IMR-90 (cell line): Measurements from ENCODE around the gene TXNDC8. TPM values are rescaled to one million over a fixed set of nuclear protein-coding genes. Genes with fewer than 3 reads are reported as not detected.

Source experiments
- ATAC-seq: fragments of 200-7000 bp; cut with Tn5 transposase; 2 replicates; pipeline ENCODE4 v1.9.1; 2020; ENCODE audit warnings: low read depth, mild to moderate bottlenecking, moderate library complexity
- BruUV-seq: library from RNA; stranded (reverse); fragments of 400-500 nt; replicated peaks from 2 replicates; lab custom pipeline; 2021; lab: Mats Ljungman, UMichigan
- CTCF ChIA-PET: fragments of 300-600 bp; formaldehyde crosslinking; extraction: SDS; loops from one replicate; lab custom pipeline; 2021; ENCODE audit warnings: antibody characterized with exemption; lab: Yijun Ruan, JAX
- POLR2A ChIA-PET: fragments of 300-600 bp; sonication (Branson Sonifier 250); formaldehyde crosslinking; loops from one replicate; lab custom pipeline; 2022; ENCODE audit warnings: antibody characterized with exemption; ENCODE audit not compliant: unreplicated experiment; lab: Charles Lee
- DNase-seq: peaks from one replicate; pipeline ENCODE4 v3.0.0; 2013
- H2AFZ ChIP-seq: replicated peaks from 2 replicates; pipeline ENCODE3; 2013; ENCODE audit warnings: low read length, mild to moderate bottlenecking; ENCODE audit not compliant: poor library complexity
- H2AK5ac ChIP-seq: 2 replicates; pipeline ENCODE4 v1.6.1; 2013; ENCODE audit warnings: low read depth, low read length, inconsistent platforms
- H2AK9ac ChIP-seq: replicated peaks from 2 replicates; pipeline ENCODE3; 2013; ENCODE audit warnings: mild to moderate bottlenecking, low read depth, low read length, moderate library complexity; ENCODE audit not compliant: poor library complexity
- H2BK120ac ChIP-seq: 2 replicates; pipeline ENCODE4 v1.6.1; 2013; ENCODE audit warnings: low read depth, low read length, inconsistent platforms
- H2BK15ac ChIP-seq: 3 replicates; pipeline ENCODE4 v1.6.1; 2013; ENCODE audit warnings: low read depth, low read length, inconsistent platforms
- H2BK20ac ChIP-seq: 2 replicates; pipeline ENCODE4 v1.6.1; 2013; ENCODE audit warnings: low read depth, mild to moderate bottlenecking, inconsistent platforms, low read length, moderate library complexity
- H2BK5ac ChIP-seq: 2 replicates; pipeline ENCODE4 v1.6.1; 2013; ENCODE audit warnings: mild to moderate bottlenecking, low read depth, low read length, inconsistent platforms; ENCODE audit not compliant: poor library complexity, severe bottlenecking
- H3K14ac ChIP-seq: replicated peaks from 2 replicates; pipeline ENCODE4 v1.6.1; 2013; ENCODE audit warnings: low read depth, low read length, inconsistent platforms
- H3K18ac ChIP-seq: 2 replicates; pipeline ENCODE4 v1.6.1; 2013; ENCODE audit warnings: low read depth, low read length, control low read depth
- H3K23ac ChIP-seq: 2 replicates; pipeline ENCODE4 v1.6.1; 2013; ENCODE audit warnings: low read depth, low read length, inconsistent platforms
- H3K27ac ChIP-seq: 2 replicates; pipeline ENCODE4 v1.5.1; 2013; ENCODE audit warnings: mild to moderate bottlenecking, control low read depth, low read length; ENCODE audit not compliant: insufficient read depth
- H3K27me3 ChIP-seq: 2 replicates; pipeline ENCODE4 v1.6.1; 2013; ENCODE audit warnings: low read length; ENCODE audit not compliant: control insufficient read depth, insufficient read depth
- H3K36me3 ChIP-seq: 2 replicates; pipeline ENCODE4 v1.6.1; 2013; ENCODE audit warnings: low read length, mixed read lengths; ENCODE audit not compliant: control insufficient read depth, insufficient read depth
- H3K4ac ChIP-seq: 2 replicates; pipeline ENCODE4 v1.6.1; 2013; ENCODE audit warnings: low read depth, low read length, inconsistent platforms
- H3K4me1 ChIP-seq: 2 replicates; pipeline ENCODE4 v1.6.1; 2013; ENCODE audit warnings: low read length, mixed read lengths; ENCODE audit not compliant: control insufficient read depth, insufficient read depth
- H3K4me2 ChIP-seq: 2 replicates; pipeline ENCODE4 v1.6.1; 2013; ENCODE audit warnings: low read depth, mild to moderate bottlenecking, control low read depth, low read length, moderate library complexity
- H3K4me3 ChIP-seq: 2 replicates; pipeline ENCODE4 v1.5.1; 2013; ENCODE audit warnings: low read depth, mild to moderate bottlenecking, control low read depth, low read length, moderate library complexity; ENCODE audit not compliant: insufficient read depth
- H3K56ac ChIP-seq: 2 replicates; pipeline ENCODE4 v1.6.1; 2013; ENCODE audit warnings: low read length, inconsistent platforms; ENCODE audit not compliant: insufficient read depth; ENCODE audit errors: extremely low read depth
- H3K79me1 ChIP-seq, 2 experiments: 2 replicates each; pipeline ENCODE4 v1.6.1; 2013; ENCODE audit warnings: low read length in 2 of 2, inconsistent platforms in 1 of 2, low read depth in 1 of 2
- H3K9ac ChIP-seq: 2 replicates; pipeline ENCODE4 v1.6.1; 2013; ENCODE audit warnings: low read depth, low read length, control low read depth
- H3K9me1 ChIP-seq: 2 replicates; pipeline ENCODE4 v1.6.1; 2013; ENCODE audit warnings: low read length, inconsistent platforms; ENCODE audit not compliant: insufficient read depth
- H3K9me3 ChIP-seq: 2 replicates; pipeline ENCODE4 v1.6.1; 2013; ENCODE audit warnings: low read length; ENCODE audit not compliant: control insufficient read depth, insufficient read depth
- H4K20me1 ChIP-seq: 2 replicates; pipeline ENCODE4 v1.6.1; 2013; ENCODE audit warnings: low read length, inconsistent platforms; ENCODE audit not compliant: insufficient read depth
- H4K5ac ChIP-seq: 2 replicates; pipeline ENCODE4 v1.6.1; 2013; ENCODE audit warnings: mild to moderate bottlenecking, low read depth, low read length, control low read depth
- H4K8ac ChIP-seq, 2 experiments: 2 replicates each; pipeline ENCODE4 v1.6.1; 2013; ENCODE audit warnings: low read depth in 2 of 2, low read length in 2 of 2, control low read depth in 1 of 2, inconsistent platforms in 1 of 2
- H4K91ac ChIP-seq: 2 replicates; pipeline ENCODE4 v1.6.1; 2013; ENCODE audit warnings: low read depth, low read length, inconsistent platforms; ENCODE audit not compliant: insufficient read depth
- BHLHE40 ChIP-seq: fragments of 150-350 bp; IDR thresholded peaks from 2 replicates; pipeline ENCODE4 v1.6.1; 2016; ENCODE audit warnings: mild to moderate bottlenecking, low read depth, low read length
- CEBPB ChIP-seq: IDR thresholded peaks from 2 replicates; pipeline ENCODE4 v1.6.1; 2012; ENCODE audit warnings: low read depth, low read length, improper control_type of control experiment
- CHD1 ChIP-seq: IDR thresholded peaks from 2 replicates; pipeline ENCODE4 v1.6.1; 2012; ENCODE audit warnings: low read depth, low read length, improper control_type of control experiment
- FOS ChIP-seq: fragments of 150-350 bp; IDR thresholded peaks from 2 replicates; pipeline ENCODE4 v1.6.1; 2016; ENCODE audit warnings: low read depth, low read length
- MAFK ChIP-seq: IDR thresholded peaks from 2 replicates; pipeline ENCODE4 v1.6.1; 2012; ENCODE audit warnings: low read depth, low read length, improper control_type of control experiment
- MAZ ChIP-seq: IDR thresholded peaks from 2 replicates; pipeline ENCODE4 v1.6.1; 2012; ENCODE audit warnings: low read depth, mild to moderate bottlenecking, low read length, improper control_type of control experiment, moderate library complexity, borderline replicate concordance
- MXI1 ChIP-seq: IDR thresholded peaks from 2 replicates; pipeline ENCODE4 v1.6.1; 2012; ENCODE audit warnings: low read depth, mild to moderate bottlenecking, low read length, moderate library complexity, borderline replicate concordance
- NFE2L2 ChIP-seq: fragments of 150-350 bp; IDR thresholded peaks from 2 replicates; pipeline ENCODE4 v1.6.1; 2016; ENCODE audit warnings: low read depth, mild to moderate bottlenecking, low read length
- POLR2A ChIP-seq: IDR thresholded peaks from 2 replicates; pipeline ENCODE4 v1.6.1; 2012; ENCODE audit warnings: mild to moderate bottlenecking, low read depth, low read length
- RAD21 ChIP-seq: IDR thresholded peaks from 2 replicates; pipeline ENCODE4 v1.6.1; 2012; ENCODE audit warnings: low read length, improper control_type of control experiment
- RCOR1 ChIP-seq: IDR thresholded peaks from 2 replicates; pipeline ENCODE4 v1.6.1; 2012; ENCODE audit warnings: mild to moderate bottlenecking, low read length, improper control_type of control experiment; ENCODE audit not compliant: insufficient replicate concordance
- RFX5 ChIP-seq: IDR thresholded peaks from 2 replicates; pipeline ENCODE4 v1.8.0; 2012; ENCODE audit warnings: low read depth, mild to moderate bottlenecking, low read length, moderate library complexity
- SMC3 ChIP-seq: fragments of 150-350 bp; IDR thresholded peaks from 2 replicates; pipeline ENCODE4 v1.6.1; 2016; ENCODE audit warnings: low read depth, mild to moderate bottlenecking, antibody characterized with exemption, low read length, moderate library complexity
- WGBS, 2 experiments: methylation state at CpG; one replicate each; pipeline versions ENCODE4 v1.1.5 to v1.1.7; 2013; ENCODE audit warnings: missing lambda C conversion rate in 2 of 2; ENCODE audit not compliant: insufficient read length in 1 of 2; ENCODE audit errors: extremely low coverage in 2 of 2; 5-methylcytosine and 5-hydroxymethylcytosine counted together
- dilution Hi-C: fragments of 300-500 bp; cut with HindIII; formaldehyde crosslinking; loops from one replicate; pipeline ENCODE4 v1.14.3; 2018; ENCODE audit warnings: low sequenced_read_pairs; ENCODE audit not compliant: unreplicated experiment
- in situ Hi-C: fragments of 300-500 bp; cut with MboI; formaldehyde crosslinking; loops from 3 replicates; pipeline ENCODE4 v1.14.3; 2019; ENCODE audit warnings: low sequenced_read_pairs, inconsistent platforms, mixed read lengths
- intact Hi-C: fragments of 100-400 bp; cut with micrococcal nuclease; formaldehyde crosslinking; loops from 2 replicates; pipeline ENCODE4 v1.10.0; 2022
- polyA plus RNA-seq, 3 experiments: library from polyadenylated mRNA; depleted of rRNA; stranded (reverse); fragments of >200 nt; gene quantifications; 2 replicates each; pipeline ENCODE4 v1.2.3, GENCODE V29; 2012; ENCODE audit warnings: low replicate concordance in 1 of 3
- total RNA-seq: library from RNA; depleted of rRNA; stranded (reverse); fragments of >200 nt; gene quantifications from 2 replicates; pipeline ENCODE4 v1.2.3, GENCODE V29; 2012
- TF ChIP-seq, protein P1 (sequence below): conservative IDR thresholded peaks from 2 replicates; pipeline ENCODE4 v1.5.1; 2012; ENCODE audit warnings: mild to moderate bottlenecking, low read depth, low read length, improper control_type of control experiment
- TF ChIP-seq, protein P2 (sequence below): fragments of 150-350 bp; IDR thresholded peaks from 2 replicates; pipeline ENCODE4 v1.6.1; 2016; ENCODE audit warnings: low read depth, mild to moderate bottlenecking, low read length, moderate library complexity, borderline replicate concordance
- TF ChIP-seq, protein P3 (sequence below): fragments of 150-350 bp; IDR thresholded peaks from 2 replicates; pipeline ENCODE4 v1.6.1; 2017; ENCODE audit warnings: mild to moderate bottlenecking, antibody characterized with exemption, low read length, low read depth

The TXNDC8 gene
- total and polyA plus RNA-seq, 2 of the 4 experiments (the other 2 are of a cell fraction): not detected

DNA sequence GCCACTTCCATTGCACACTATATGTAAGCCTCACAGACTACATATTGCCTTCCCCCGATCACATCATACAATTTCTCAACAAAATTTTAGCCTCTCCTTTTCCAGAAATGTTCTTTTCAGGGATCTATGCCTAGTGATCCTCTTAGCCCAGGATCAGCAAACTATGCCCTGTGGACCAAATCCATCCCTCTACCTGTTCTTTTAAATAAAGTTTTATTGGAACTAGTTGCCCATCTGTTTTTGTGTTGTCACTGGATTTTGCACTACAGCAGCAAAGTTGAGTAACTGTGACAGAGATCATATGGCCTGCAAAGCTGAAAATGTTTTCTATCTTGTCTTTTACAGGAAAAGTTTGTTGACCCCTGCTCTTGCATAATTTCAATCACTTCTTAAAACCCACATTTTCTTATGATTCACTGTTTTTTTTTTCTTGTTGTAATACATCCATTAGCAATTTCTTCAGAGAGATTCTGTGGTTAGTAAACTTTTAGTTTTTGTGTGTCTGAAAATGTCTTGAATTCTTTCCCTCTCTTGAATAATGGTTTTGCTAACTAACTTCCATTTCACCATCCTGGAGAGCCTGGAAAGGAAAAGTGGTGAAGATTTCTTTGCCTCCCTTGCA, 7.1 kb downstream of the TXNDC8 start:
- POLR2A ChIA-PET: no interaction called here
- no peak overlapping the region for H2AFZ ChIP-seq
- no peak overlapping the region for H3K14ac ChIP-seq
- no peaks in the 10 kb centered on the region for H4K20me1 ChIP-seq
- 100% methylated on average over 1 of the region's 1 CpG for WGBS, 2 experiments
- no peak overlapping the region for H2BK120ac ChIP-seq
- ATAC-seq (no peak), DNase-seq (no peak)
- H4K91ac ChIP-seq: no peak overlapping the region
- CTCF ChIA-PET: no interaction called here
- H3K56ac ChIP-seq: no peak overlapping the region
- TF ChIP-seq, protein P1, sequence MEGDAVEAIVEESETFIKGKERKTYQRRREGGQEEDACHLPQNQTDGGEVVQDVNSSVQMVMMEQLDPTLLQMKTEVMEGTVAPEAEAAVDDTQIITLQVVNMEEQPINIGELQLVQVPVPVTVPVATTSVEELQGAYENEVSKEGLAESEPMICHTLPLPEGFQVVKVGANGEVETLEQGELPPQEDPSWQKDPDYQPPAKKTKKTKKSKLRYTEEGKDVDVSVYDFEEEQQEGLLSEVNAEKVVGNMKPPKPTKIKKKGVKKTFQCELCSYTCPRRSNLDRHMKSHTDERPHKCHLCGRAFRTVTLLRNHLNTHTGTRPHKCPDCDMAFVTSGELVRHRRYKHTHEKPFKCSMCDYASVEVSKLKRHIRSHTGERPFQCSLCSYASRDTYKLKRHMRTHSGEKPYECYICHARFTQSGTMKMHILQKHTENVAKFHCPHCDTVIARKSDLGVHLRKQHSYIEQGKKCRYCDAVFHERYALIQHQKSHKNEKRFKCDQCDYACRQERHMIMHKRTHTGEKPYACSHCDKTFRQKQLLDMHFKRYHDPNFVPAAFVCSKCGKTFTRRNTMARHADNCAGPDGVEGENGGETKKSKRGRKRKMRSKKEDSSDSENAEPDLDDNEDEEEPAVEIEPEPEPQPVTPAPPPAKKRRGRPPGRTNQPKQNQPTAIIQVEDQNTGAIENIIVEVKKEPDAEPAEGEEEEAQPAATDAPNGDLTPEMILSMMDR: no peak
- TF ChIP-seq MAZ: no peak
- no peak for TF ChIP-seq CHD1
- no peak for TF ChIP-seq MAFK
- TF ChIP-seq, protein P2, sequence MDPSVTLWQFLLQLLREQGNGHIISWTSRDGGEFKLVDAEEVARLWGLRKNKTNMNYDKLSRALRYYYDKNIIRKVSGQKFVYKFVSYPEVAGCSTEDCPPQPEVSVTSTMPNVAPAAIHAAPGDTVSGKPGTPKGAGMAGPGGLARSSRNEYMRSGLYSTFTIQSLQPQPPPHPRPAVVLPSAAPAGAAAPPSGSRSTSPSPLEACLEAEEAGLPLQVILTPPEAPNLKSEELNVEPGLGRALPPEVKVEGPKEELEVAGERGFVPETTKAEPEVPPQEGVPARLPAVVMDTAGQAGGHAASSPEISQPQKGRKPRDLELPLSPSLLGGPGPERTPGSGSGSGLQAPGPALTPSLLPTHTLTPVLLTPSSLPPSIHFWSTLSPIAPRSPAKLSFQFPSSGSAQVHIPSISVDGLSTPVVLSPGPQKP: no peak
- no peak for TF ChIP-seq RAD21
- TF ChIP-seq MXI1: no peak
- TF ChIP-seq FOS: no peak
- no peak for TF ChIP-seq RFX5
- no peak for TF ChIP-seq BHLHE40
- TF ChIP-seq NFE2L2: no peak
- TF ChIP-seq SMC3: no peak
- TF ChIP-seq, protein P3, sequence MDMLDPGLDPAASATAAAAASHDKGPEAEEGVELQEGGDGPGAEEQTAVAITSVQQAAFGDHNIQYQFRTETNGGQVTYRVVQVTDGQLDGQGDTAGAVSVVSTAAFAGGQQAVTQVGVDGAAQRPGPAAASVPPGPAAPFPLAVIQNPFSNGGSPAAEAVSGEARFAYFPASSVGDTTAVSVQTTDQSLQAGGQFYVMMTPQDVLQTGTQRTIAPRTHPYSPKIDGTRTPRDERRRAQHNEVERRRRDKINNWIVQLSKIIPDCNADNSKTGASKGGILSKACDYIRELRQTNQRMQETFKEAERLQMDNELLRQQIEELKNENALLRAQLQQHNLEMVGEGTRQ: no peak
- TF ChIP-seq CEBPB: no peak
- no peak for TF ChIP-seq RCOR1
- TF ChIP-seq POLR2A: no peak
- no peak overlapping the region for H3K9ac ChIP-seq
- H4K5ac ChIP-seq: no peak overlapping the region
- H3K4ac ChIP-seq: no peak overlapping the region
- H2AK9ac ChIP-seq: no peak overlapping the region
- no peaks in the 10 kb centered on the region for H3K36me3 ChIP-seq
- H2BK20ac ChIP-seq: no peak overlapping the region
- no peak overlapping the region for H2BK15ac ChIP-seq
- peaks cover 3% of the 10 kb centered on the region; the same call in 1 of the 2 replicates for H3K9me3 ChIP-seq
- H2AK5ac ChIP-seq: no peak overlapping the region
- no TSS peak for BruUV-seq
- H4K8ac ChIP-seq: no peak overlapping the region
- H3K18ac ChIP-seq: no peak overlapping the region; the same call in 1 of the 2 replicates
- no peak overlapping the region for H3K4me2 ChIP-seq
- dilution Hi-C loops (no loop called here), in situ Hi-C loops (loop anchor here (5.0 kb wide), 1 partner anchor 52 kb away; no protein-coding TSS in a partner anchor), intact Hi-C loops (no loop called here)
- H2BK5ac ChIP-seq: no peak overlapping the region
- H3K4me3 ChIP-seq: no peak overlapping the region
- no peak overlapping the region for H3K27ac ChIP-seq
- no peaks in the 10 kb centered on the region for H3K4me1 ChIP-seq
- no peak overlapping the region for H3K23ac ChIP-seq
- H3K9me1 ChIP-seq: 0 out of 2 replicates have a peak, but pooled peaks cover 3% of the 10 kb centered on the region
- H3K27me3 ChIP-seq: no peaks in the 10 kb centered on the region; the same call in 1 of the 2 replicates
- no peaks in the 10 kb centered on the region for H3K79me1 ChIP-seq
